Epithelial cell of prostate (primary cell): ENCODE measurements around the gene ARL6IP4.
A peak's percentile ranks its signal among the peaks of the same experiment; 100 is the strongest.

Experiments
- DNase-seq: peaks from one replicate; pipeline ENCODE4 v3.0.0-alpha.2; 2011; ENCODE audit warnings: low read depth, low spot score
- H3K27ac ChIP-seq: fragments of 450-650 bp; 2 replicates; pipeline ENCODE4 v1.5.1; 2017; ENCODE audit warnings: mild to moderate bottlenecking

The ARL6IP4 gene

DNA sequence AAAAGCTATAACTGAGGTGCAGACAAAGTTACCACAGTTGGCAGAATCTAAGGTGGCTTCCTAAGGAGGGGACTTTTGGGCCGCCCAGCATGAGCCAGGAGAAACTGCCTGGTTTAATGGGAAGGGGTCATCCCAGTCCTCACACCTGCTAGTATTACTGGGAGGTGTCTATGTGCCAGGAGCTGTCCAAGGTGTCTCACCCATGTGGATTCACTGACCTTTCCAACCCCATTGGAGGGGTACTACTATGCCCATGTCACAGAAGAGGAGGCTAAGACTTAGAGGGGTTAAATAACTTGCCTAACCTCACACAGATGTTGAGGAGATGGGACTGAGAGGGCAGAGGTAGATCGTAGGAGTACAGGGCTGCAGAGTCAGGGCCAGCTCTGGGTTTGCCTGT, 24.4 kb upstream of the ARL6IP4 start:
- H3K27ac ChIP-seq, result no peak overlapping the region
- no peak for DNase-seq

DNA sequence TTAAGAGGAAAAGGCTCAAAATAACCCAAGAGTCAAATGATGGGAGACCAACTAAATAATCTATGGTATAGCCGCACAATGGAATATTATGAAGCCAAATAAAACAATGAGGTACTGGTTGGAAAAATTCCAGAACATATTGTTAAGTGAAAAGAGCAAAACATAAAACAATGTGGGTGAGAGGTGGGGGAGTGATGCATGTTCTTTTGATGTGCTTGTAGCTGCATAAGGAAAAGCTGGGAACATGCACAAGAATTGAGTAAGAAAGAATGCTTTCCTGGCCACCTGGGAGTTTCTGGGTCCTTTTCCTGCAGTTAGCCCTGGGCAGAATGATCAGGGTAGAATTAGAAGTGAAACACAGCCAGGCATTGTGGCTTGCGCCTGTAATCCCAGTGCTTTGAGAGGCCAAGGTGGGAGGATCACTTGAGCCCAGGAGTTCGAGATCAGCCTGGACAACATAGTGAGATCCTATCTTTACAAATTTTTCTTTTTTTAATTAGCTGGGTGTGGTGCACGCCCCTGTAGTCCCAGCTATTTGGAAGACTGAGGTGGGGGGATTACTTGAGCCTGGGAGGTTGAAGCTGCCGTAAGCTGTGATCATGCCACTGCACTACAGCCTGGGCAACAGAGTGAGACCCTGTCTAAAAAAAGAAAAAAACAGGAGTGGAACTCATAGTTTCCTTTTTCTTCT, 22.1 kb upstream of the ARL6IP4 start:
- DNase-seq, result no peak
- no peak overlapping the region for H3K27ac ChIP-seq

DNA sequence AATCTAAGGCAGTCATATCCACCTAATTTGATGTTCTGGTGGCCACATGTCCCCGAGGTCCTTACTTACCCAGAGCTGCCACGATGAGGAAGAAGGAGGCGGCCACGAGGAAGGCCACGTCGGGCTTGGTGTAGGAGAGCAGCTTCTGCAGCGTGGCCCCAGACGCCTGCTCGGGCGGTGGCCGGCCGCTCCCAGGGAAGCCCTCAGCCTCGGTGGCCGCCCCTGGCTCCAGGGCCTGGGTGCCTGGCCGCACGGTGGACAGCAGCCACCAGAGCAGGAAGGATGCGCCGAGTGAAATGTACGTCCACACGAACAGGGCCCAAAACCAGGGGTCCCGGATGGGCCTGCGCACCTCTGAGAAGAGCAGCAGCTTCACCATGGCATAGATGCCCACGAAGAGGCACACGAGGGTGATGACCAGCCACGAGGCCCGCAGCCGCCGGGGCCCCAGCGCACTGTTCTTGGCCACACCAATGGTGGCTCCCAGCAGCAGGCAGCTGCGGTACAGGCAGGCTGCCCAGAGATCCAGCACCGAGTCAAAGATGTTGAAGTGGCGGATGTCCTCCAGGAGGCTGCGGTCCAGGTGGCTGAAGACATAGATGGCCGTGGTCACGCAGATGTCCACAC, 20.8 kb upstream of the ARL6IP4 start:
- DNase-seq, result no peak
- H3K27ac ChIP-seq, result no peak overlapping the region

GRCh38 chr12:122960193-122960569, 20.3 kb upstream of the ARL6IP4 start:
- no peak for DNase-seq
- H3K27ac ChIP-seq, result no peak overlapping the region

- no peak overlapping the region for H3K27ac ChIP-seq
- DNase-seq, result no peak
Observed at GRCh38 chr12:122961531-122962329, 18.8 kb upstream of the ARL6IP4 start.

GRCh38 chr12:122963941-122964265, 16.6 kb upstream of the ARL6IP4 start:
- no peak overlapping the region for H3K27ac ChIP-seq

DNA sequence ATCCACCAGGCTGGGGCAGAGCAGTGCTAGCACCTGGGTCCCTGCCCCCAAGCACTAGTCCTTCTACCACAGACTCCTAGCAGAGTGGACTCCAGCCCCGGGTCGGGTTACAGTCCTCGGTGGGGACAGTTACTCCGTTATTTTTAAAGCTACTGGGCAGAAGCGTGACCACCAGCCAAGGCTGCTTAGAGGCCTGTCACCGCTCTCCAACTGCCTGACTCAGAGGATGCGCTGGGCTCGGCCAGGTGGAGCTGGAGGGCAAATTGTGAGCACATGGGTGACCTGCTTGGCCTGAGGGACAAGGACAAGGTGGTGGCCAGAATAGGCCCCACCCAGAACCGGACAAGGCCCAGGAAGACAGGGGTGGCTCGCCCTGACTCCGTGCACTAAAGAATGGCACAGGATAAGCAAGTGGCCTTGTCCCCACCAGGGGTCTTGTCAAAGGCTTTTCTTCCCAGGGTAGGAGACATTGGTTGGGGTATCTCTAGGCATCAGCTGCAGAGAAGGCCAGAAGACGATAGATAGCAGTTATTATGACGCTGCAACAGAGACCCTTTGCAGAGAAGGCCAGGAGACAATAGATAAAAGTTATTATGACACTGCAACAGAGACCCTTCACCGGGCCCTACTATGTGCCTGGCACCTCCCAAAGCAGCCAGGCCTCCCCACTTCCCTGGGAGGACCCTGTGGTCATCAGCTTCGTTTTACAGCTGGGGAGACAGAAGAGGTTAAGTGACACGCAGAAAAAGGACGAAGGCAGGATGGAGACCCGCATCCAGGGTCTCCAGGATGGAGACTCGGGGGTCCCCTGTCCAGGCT, 15.8 kb upstream of the ARL6IP4 start:
- no peak overlapping the region for H3K27ac ChIP-seq

More at GRCh38 chr12:122963941-122964265, 16.6 kb upstream of the ARL6IP4 start:
- no peak for DNase-seq

DNA sequence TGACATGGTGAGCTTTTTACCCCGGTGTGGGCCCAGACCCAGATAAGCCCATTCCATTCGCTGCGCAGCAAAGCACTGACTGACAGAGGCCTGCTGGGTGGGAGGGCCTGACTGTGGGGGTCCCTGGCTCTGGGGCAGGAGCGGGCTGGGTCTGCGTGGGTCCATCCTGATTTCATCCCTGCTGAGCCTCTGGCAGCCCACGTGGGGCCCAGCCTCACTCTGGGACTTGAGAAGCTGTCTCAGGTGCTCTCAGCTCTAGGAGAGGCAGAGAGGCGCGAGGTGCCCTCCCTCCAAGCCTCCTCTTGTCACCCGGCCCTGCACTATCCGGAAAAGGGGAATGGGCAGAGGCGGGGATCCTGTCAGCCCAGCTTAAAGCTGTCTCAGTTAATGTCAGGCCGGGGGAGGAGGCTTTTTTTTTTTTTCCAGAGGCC, 15.1 kb upstream of the ARL6IP4 start:
- H3K27ac ChIP-seq, result no peak overlapping the region
- DNase-seq, result no peak

More for the DNA sequence above, 15.8 kb upstream of the ARL6IP4 start:
- no peak for DNase-seq

DNA sequence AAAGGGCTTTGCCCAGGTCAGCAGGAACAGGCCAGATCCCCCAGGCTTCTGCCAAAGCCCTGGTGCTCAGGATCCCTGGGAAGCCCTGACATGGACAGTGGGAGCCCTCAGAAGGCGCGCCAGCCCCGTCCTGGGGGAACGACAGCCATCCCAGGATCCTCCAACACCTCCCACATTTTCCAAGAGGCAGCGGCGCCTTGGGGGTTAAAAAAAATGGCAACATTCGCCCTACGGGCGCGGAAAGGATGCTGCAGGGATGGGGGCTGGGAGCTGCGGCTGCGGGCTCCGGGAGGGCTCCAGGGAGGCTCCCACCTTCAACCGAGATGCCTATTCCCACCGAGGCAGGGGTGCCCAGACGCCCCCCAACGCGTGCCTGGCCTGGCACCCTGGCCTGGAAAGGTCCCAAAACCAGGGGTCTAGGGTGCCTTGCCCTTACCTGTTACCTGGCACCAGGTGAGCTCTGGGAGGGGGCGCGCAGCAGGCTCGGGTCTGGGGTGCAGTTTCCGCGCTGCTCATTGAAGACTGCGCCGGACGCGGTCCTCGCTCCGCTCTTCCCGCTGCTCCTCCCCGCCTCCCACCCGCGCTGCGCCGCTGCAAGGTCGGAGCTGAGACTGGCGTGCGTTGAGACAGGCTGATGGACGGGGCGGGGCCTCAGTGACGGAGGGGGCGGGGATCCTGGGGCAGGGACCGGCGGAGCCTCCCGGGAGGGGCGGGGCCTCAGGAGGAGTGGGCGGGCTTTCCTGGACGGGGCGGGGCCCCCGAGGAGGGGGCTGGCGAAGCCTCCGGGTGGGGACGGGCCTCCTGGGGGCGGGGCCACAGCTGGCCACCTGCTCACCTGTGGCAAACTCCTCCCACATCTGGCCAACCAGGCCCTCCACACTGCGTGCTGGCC, 14.4 kb upstream of the ARL6IP4 start, which contains the start of gene ABCB9:
TSS of gene ABCB9 (minus strand) at position 613 of the 892 bp plus-strand sequence. CDS start 6,228 bp downstream, outside the sequence.
- DNase-seq, result peak; percentile 59
- H3K27ac ChIP-seq, result no peak within 1 kb of the TSS

DNA sequence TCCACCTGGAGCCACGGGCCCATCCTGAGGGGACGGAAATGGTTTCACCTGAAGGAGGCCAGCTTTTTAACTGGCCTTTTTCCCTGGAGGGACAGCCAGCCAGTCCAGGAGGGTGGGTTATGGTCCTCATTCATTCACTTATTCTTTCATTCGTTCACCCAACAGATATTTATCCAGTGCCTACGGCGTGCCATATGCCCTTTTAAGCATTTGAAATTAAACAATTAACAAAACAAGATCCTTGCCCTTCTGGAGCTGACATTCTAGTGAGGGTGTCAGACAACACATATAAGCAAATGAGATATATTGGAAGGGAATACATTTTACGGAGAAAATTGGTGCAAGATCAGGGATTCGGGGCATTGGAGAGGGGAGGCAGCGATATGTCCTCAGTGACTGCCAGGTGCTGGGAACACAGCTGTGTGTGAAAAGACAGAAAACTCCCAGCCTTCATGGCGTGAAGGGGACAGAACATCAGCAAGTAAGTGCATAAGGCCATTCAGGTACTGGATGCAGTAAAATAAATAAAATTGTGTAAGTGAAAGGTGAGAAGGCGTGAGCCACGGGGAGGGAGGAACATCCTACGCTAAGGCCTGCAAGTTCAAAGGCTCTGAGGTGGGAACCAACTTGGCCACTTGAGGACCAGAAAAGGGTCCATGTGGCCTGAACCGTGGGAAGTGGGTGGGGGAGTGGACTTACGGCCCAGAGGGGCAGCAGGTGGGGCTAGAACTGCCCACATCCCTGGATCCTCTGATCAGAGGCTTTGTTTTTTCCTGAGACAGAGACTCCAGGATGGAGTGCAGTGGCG, 13.5 kb upstream of the ARL6IP4 start:
- no peak overlapping the region for H3K27ac ChIP-seq
- DNase-seq, result no peak

DNA sequence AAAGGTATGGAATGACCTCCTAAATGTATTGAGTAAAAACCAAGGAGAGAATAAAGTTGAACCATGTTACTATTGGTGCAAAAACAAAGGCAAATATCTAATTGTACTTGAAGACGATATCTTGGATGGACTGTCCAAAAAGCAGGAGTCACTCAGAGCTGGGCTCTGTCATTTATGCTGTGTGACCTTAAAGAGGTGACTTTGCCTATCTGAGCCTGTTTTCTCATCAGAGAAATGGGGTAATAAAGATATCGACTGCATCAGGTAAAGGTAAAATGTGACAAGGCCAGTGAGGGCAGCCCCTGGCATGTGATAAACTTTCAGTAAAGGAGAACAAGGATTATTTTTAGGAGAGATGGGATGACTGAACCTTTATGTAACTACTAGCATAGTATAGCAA, 12.4 kb upstream of the ARL6IP4 start:
- H3K27ac ChIP-seq, result no peak overlapping the region
- no peak for DNase-seq

DNA sequence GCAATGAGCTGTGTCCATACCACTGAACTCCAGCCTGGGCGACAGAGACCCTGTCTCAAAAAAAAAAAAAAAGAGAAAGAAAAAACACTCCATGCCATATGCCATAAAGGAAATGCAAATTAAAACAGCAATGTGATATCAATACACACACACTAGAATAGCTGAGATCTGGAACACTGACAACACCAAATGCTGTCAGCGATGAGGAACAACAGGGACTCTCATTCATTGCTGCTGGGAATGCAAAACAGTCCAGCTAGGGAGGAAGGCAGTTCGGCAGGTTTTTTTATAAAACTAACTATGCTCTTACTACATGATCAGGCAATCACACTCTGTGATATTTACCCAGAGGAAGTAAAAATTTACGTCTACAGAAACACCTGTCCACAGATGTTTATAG, 10.8 kb upstream of the ARL6IP4 start:
- no peak for DNase-seq
- H3K27ac ChIP-seq, result no peak overlapping the region

GRCh38 chr12:122974274-122974891, 6.1 kb upstream of the ARL6IP4 start:
- peak overlapping the region; percentile 90 for H3K27ac ChIP-seq
- peak; percentile 93 for DNase-seq

DNA sequence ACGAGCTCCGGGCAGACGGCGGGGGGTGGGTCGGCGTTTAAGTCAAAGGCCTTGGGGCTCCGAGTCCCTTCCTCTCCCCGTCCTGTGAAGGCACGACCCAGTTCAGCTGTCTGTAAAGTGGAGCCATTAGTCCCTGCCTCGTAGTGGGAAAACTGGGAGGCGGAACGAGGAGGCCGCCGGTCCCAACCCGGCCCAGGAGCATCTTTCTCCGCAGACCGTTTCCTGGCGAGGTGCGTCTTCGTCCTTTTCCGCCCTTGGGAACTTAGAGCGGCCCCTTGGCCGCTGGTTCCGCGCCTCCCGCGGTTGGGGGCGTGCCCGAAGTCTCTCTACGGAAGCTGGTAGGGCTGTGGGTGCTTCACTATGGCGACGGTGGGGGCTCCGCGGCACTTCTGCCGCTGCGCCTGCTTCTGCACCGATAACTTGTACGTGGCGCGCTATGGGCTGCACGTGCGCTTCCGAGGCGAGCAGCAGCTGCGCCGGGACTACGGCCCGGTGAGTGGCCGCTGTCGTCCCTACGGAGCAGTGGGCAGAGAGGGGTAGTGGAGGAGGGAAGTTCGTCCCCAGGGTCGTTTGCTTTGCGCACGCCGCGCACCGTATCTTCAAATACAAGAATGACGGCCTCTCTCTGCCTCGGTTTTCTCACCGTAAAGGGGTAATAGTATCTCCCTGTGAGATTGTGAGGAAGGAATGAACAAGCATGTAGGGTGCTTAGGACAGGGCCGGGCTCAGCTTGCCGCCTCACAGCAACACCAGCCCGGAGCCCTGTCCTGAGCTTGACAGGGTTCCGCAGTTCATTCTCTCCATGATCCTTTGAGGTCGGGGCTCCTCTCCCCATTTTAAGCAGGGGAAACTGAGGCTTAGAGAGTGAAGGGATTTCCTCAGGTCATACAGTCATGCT, 5.3 kb upstream of the ARL6IP4 start, which contains the start of gene OGFOD2:
TSS of gene OGFOD2 (plus strand) at position 353 of the 898 bp plus-strand sequence. CDS start at position 361, 8 bp downstream.
- DNase-seq, result peak; percentile 48
- peak within 1 kb of the TSS; percentile 90 for H3K27ac ChIP-seq

GRCh38 chr12:122975790-122976647, 4.5 kb upstream of the ARL6IP4 start:
- no peak for DNase-seq
- H3K27ac ChIP-seq, result peak overlapping the region; percentile 90

GRCh38 chr12:122976648-122976975, 3.9 kb upstream of the ARL6IP4 start:
- no peak for DNase-seq

More at GRCh38 chr12:122976648-122976975, 3.9 kb upstream of the ARL6IP4 start:
- H3K27ac ChIP-seq, result no peak overlapping the region
